Epithelial cell of esophagus (primary cell): Measurements from ENCODE around the gene MAP4K2.

Experiments
- DNase-seq: peaks from one replicate; pipeline ENCODE4 v3.0.0; 2010; ENCODE audit warnings: low read depth
- H3K4me3 ChIP-seq: 2 replicates; pipeline ENCODE4 v1.5.1; 2011; ENCODE audit warnings: mild to moderate bottlenecking, low read length, control low read depth
- TF ChIP-seq, protein P1 (sequence below): IDR thresholded peaks from 2 replicates; pipeline ENCODE4 v1.5.1; 2011; ENCODE audit warnings: low read depth, mild to moderate bottlenecking, low read length, control low read depth, inconsistent platforms; ENCODE audit not compliant: insufficient read depth; ENCODE audit errors: missing control alignments

The MAP4K2 gene

DNA sequence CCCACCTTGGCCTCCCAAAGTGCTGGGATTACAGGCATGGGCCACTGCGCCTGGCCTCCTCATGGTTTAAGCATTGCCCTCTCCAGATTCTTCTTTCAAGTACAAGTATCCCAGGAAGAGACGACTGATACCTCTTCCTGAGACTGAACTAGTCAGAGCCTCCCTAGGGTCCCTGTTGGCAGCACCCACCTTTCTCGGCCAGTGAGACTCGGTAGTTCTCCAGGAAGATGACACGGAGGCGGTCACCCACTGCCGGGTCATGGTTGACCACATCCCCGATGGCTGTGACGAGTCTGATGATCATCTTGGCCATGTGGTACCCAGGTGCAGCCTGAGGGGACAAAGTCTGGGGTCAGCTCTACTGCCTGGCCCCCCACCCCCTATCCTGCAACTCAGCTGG lies 51.9 kb downstream of the MAP4K2 start:
- TF ChIP-seq, protein P1, sequence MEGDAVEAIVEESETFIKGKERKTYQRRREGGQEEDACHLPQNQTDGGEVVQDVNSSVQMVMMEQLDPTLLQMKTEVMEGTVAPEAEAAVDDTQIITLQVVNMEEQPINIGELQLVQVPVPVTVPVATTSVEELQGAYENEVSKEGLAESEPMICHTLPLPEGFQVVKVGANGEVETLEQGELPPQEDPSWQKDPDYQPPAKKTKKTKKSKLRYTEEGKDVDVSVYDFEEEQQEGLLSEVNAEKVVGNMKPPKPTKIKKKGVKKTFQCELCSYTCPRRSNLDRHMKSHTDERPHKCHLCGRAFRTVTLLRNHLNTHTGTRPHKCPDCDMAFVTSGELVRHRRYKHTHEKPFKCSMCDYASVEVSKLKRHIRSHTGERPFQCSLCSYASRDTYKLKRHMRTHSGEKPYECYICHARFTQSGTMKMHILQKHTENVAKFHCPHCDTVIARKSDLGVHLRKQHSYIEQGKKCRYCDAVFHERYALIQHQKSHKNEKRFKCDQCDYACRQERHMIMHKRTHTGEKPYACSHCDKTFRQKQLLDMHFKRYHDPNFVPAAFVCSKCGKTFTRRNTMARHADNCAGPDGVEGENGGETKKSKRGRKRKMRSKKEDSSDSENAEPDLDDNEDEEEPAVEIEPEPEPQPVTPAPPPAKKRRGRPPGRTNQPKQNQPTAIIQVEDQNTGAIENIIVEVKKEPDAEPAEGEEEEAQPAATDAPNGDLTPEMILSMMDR, result no peak
- H3K4me3 ChIP-seq, result no peak overlapping the region

DNA sequence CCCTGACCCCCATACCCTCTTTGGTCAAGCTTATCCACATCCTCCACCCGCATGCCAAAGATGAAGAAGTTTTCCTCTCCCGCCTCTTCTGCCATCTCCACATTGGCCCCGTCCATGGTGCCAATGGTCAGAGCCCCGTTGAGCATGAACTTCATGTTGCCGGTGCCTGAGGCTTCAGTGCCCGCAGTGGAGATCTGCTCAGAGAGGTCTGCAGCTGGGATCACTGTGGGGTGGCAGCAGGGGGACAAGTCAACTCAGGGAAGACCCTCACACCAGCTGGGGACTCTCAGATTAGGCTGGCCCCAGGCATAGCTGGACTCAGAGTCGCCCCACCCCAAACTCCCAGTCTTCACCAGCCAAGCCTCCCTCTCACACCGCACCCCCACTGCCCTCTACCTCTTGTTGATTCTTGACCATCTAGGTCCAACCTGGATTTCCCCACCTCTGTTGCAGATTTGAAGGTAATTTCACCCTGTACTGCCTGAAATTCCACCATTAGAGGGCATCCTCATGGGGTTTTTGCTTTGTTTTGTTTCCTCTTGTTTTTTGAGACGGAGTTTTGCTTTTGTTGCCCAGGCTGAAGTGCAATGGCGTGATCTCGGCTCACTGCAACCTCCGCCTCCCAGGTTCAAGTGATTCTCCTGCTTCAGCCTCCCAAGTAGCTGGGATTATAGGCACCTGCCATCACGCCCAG lies 52.5 kb downstream of the MAP4K2 start:
- H3K4me3 ChIP-seq, result no peak overlapping the region
- DNase-seq, result no peak
- TF ChIP-seq, protein P1, result no peak

More for the DNA sequence above, 51.9 kb downstream of the MAP4K2 start:
- DNase-seq, result no peak

DNA sequence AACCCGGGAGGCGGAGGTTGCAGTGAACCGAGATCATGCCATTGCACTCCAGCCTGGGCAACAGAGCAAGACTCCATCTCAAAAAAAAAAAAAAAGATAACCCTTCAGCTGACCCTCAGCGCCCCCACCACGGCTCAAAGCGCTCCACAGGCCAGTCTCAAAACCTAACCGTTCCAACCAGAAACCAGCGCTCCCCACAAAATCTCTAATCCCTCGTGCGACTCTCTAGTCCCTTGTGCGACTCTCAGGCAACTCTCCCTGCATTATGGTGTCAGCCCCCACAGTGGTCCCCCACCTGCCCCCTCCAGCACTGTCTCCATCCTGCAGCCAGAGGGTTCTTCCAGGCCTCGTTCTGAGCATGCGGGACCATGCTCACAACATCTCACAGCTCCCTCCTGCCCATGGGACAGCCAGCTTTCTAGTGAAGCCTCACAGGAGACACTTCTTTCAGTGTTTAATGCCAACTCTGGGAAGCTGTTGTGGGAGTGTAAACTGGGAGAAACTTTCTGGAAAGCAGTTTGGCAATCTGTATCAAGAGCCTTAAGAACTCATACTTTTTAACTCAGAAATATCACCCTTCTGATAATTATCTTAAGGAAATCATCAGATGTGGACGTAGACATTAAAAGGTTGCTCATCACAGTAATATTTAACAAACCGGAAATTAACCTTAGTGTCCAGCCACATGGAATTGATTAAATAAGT lies 54.9 kb downstream of the MAP4K2 start:
- TF ChIP-seq, protein P1, result no peak
- no peak overlapping the region for H3K4me3 ChIP-seq
- peak; percentile 36 for DNase-seq

DNA sequence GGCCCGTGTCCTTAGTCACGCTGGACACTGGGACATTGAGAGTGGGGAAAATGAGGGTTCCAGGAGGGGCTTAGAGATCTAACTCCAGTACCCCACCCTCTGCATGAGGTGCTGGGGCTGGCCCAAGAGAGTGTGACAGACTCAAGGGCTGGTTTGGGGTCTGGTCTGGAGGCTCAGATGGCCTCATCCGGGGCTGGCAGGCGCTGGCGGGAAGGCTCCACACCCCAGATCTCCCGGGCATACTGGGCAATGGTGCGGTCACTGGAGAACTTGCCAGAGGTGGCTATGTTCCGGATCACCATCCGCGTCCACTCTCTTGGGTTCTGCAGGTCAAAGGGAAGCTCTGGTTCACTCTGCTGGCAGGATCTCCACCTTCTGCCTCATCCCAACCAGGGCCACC lies 56.5 kb downstream of the MAP4K2 start:
- no peak overlapping the region for H3K4me3 ChIP-seq

DNA sequence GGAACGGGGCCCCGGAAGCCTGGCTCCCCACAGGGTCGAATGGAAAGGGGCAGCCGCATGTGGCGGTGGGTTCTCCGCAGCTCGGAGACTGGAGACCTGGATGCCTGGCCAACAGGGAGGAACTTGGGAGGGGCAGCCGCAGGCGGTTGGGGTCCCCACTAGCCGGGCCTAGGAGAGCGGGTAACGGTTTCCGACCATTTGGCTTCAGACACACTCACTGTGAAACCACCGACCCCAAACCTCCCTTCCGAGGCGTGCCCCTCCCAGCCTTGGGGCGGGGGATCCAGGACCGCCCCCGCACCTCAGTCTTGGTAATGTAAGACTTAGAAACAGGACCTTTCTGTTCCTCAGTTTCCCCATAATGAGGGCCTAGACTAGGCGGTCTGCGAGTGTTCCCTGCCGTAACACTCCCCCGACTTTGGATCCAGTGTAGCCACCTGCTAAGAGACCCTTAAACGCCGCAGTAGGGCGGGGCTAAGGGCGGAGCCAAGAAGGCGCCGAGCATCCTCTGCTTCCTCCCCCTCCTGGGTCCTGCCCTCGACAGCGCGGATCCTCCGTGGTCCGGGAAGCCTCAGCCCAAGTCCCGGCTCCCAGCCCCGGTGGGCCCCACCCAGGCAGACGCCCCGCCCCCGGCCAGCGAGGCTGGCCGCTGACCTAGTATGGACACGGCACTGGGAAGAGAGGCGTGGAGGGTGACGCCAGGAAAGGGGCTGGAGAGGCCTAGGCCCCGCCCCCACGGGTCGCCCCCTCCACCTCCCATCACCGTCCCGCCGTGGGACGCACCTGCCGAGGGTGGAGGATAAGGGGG lies 57.3 kb downstream of the MAP4K2 start:
- no peak overlapping the region for H3K4me3 ChIP-seq
- no peak for DNase-seq
- TF ChIP-seq, protein P1, result no peak

More for the DNA sequence above, 56.5 kb downstream of the MAP4K2 start:
- no peak for DNase-seq
- TF ChIP-seq, protein P1, result no peak

DNA sequence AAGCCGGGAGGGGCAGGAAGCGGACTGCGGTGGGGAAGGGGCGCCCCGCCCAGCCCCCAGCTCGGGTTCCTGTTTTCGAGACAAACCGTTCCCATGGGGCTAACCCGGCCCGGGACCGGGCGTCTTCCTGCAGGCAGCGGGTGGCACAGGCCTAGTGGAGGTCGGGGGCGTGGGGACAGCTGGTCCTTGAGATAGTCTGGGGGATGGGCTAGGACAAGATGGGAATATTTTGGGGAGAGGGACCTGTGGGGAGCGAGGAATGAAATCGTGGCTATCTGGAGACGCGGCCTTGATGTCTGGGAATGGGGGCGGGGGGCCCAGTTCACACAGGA lies 57.9 kb downstream of the MAP4K2 start:
- no peak for DNase-seq
- H3K4me3 ChIP-seq, result no peak overlapping the region
- TF ChIP-seq, protein P1, result no peak
